VCaP (cell line): ENCODE measurements around the gene CEPT1.
"Not testable (repeated sequence)": the region's sequence is repeated elsewhere in the genome, so short reads cannot be mapped to it uniquely, and the experiment has no call there.

Experiments used
- H3K27ac ChIP-seq: fragments of 450-650 bp; 2 replicates; pipeline ENCODE4 v1.5.1; 2017
- CTCF ChIP-seq: fragments of 450-650 bp; conservative IDR thresholded peaks from 2 replicates; pipeline ENCODE4 v1.5.1; 2017; ENCODE audit warnings: mild to moderate bottlenecking, moderate library complexity

The CEPT1 gene

DNA sequence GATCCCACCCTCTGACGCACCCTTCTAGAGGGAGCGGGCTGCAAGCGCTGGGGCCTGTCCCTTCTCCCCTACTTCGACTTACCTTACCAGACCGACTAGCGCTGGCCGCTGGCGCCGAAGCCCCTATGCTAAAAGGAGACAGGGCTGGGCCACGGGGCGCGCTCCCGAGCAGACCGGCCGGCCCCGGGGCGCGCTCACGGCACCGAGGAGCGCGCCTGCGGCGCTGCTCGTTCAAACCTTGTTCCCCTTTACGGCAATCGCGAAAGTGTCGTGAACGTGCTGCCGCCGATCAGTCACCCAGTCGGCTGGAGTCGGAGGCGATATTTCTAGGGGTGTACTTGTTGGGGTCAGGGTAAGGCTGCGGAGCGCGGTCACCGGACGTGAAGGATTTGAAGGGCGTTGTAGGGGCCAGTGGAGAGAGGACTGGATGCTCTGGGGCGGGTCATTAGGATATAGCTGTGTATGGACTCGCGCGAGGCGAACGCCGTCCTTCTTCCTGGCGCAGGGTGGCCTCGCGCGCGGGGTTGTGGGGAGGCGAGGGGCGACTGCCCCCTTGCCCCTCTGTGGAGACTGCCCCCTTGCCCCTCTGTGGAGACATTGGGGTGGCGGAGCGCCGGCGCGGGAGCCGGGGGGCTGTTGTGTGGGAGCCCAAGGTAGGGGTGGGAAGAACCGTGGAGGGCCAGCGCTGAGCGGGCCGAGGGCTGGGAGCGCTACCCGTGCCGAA is at the start of gene CEPT1, which contains the start of gene DRAM2:
TSS of gene CEPT1 (plus strand) at position 268 of the 724 bp plus-strand sequence. CDS start 7,492 bp downstream, outside the sequence.
TSS of gene DRAM2 (minus strand) at position 138 of the 724 bp plus-strand sequence. CDS start 8,539 bp downstream, outside the sequence.
- H3K27ac ChIP-seq = peak within 1 kb of the TSS; percentile 91
- no peak for TF ChIP-seq CTCF

DNA sequence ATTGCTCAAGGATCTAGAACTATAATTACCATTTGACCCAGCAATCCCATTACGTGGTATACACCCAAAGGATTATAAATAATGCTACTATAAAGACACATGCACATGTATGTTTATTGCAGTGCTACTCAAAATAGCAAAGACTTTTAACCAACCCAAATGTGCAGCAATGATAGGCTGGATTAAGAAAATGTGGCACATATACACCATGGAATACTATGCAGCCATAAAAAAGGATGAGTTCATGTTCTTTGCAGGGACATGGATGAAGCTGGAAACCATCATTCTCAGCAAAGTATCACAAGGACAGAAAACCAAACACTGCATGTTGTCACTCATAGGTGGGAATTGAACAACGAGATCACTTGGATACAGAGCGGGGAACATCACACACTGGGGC is 44.6 kb upstream of the CEPT1 start:
- H3K27ac ChIP-seq = not testable (repeated sequence)

DNA sequence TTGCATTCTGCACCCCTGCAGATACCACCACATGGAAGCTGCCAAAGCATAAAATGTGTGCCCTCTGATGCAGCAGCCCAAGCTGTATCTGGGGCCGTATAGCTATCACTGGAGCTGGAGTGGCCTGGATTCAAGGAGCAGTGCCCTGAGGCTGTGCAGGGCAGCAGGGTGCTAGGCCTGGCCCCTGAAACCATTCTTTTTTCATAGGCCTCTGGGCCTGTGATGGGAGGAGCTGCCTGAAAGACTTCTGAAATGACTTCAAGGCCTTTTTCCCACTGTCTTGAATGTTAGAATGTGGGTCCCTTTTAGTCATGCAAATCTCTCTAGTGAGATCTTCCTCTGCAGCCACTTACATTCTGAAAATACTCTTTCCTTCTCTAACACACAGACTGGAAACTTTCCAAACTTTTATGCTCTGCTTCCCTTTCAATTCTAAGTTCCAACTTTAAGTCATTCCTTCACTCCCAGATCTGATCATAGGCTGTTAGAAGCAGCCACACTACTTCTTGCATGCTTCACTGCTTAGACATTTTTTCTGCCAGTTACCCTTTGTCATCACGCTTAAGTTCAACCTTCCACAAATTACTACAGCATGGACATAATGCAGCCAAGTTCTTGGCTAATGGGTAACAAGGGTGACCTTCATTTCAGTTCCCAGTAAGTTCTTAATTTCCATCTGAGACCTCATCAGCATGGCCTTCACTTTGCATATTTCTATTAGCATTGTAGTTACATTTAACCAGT is 42.5 kb upstream of the CEPT1 start:
- no peak for TF ChIP-seq CTCF
- H3K27ac ChIP-seq = no peak overlapping the region

DNA sequence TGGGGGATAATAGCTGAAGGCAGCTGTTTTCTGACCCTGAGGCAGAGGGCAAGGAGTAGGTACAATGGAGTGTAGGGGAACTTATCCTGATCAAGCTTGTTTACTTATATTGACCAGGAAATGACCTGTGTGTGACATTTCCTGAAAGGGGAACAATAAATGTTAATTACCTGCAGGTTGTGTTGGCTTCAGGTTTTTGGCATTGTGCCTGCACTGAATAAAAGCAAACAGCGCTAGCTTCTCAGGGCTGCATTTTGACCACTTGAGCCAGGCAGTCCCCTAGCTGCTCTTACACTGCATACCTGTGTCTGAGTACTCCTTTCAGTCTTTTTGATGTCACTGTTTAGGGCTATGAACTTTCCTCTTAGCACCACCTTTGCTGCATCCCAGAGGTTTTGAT is 40.7 kb upstream of the CEPT1 start:
- H3K27ac ChIP-seq = no peak overlapping the region
- TF ChIP-seq CTCF = no peak

DNA sequence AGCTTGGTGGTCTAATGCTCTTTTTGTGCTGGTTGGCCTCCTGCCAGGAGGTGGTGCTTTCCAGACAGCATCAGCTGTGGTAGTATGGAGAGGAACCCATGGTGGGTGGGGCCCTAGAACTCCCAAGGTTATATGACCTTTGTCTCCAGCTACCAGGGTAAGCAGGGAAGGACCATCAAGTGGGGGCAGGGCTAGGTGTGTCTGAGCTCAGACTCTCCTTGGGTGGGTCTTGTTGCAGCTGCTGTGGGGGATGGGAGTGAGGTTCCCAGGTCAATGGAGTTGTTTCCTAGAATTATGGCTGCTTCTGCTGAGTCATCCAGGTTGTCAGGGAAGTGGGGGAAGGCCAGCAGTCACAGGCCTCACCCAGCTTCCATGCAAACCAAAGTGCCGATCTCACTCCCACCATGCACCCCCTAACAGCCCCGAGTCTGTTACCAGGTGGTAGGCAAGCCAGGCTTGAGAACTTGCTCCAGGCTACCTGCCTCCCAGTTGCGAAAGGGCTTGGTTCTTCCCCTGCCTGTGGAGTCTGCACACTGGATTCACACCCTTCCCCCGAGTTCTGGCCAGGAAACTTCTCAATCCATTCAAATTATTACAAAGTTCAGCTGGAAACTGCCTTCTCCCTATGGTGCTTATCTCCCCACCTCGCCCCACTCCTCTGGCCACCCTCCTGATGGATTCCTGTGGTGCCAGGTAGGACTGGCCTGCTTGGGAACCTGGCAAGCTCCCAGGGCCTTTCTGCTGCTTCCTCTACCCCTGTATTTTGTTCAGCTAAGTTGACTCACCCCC is 38.0 kb upstream of the CEPT1 start:
- no peak overlapping the region for H3K27ac ChIP-seq
- TF ChIP-seq CTCF = no peak

DNA sequence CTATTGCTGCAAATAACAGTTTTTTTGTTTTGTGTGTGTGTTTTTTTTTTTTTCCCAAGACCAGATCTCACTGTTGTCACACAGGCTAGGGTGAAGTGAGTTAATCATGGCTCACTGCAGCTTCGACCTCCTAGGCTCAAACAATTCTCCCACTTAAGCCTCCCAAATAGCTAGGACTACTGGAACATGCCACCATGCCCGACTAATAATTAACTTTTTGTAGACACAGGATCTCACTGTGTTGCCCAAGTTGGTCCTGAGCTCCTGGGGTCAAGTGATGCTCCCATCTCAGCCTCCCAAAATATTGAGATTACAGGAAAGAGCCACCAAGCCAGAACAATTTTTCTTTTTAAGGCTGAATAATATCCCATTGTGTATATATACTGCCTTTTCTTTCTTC is 35.0 kb upstream of the CEPT1 start:
- no peak for TF ChIP-seq CTCF
- no peak overlapping the region for H3K27ac ChIP-seq

DNA sequence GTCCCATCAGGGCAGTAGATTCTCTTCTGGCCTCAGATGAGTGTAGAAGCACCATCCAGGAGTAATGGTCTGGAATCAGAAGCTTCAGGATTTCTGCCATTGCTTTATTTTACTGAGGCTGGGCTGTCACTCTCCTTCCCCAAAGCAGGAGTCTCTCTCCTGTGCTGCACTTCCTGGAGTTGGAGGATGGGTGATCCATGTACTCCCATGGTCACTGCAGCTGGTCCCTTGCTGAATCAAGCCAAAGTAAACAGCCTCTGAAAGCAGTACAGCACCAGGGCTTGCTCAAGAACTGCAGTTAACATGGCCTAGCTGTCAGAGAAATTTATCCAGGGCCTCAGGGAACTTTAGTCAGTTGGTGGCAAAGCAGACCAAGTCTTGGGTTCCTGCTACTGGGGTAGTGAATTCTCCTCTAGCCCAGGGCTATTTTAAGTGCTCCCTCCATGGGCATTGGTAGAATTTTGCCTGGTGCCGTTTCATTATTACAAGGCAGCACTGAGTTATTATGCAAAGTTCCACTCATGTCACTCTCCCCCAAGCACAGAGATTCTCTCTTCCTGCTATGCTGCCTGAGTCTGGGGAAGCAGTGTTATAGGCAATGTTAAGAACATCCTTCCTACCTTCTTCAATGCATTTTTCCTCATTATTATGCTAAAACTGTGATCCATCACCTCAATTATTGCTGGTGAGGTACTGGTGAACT is 29.7 kb upstream of the CEPT1 start:
- no peak for TF ChIP-seq CTCF
- peak overlapping the region; percentile 53 for H3K27ac ChIP-seq
